Sigmoid colon (tissue), 4 donors: ENCODE results near the gene THBS2.

Experiments used
- CTCF ChIP-seq, 4 experiments: fragments of 450-650 bp in 3 of 4; fragments of 200-600 bp in 1 of 4; IDR thresholded peaks; one replicate each; pipeline ENCODE4 v1.5.1; 2016 to 2019; ENCODE audit warnings: antibody characterized with exemption in 4 of 4, mild to moderate bottlenecking in 3 of 4, moderate library complexity in 2 of 4
- EP300 ChIP-seq, 4 donors: sonication (generic); formaldehyde crosslinking; IDR thresholded peaks; one replicate each; pipeline ENCODE4 v1.6.1; 2017; ENCODE audit warnings: antibody characterized with exemption in 4 of 4
- POLR2A ChIP-seq, 2 donors: fragments of 450-650 bp; IDR thresholded peaks; one replicate each; pipeline ENCODE4 v1.6.1; 2016; ENCODE audit warnings: antibody characterized with exemption in 2 of 2, mild to moderate bottlenecking in 2 of 2, moderate library complexity in 2 of 2

DNA sequence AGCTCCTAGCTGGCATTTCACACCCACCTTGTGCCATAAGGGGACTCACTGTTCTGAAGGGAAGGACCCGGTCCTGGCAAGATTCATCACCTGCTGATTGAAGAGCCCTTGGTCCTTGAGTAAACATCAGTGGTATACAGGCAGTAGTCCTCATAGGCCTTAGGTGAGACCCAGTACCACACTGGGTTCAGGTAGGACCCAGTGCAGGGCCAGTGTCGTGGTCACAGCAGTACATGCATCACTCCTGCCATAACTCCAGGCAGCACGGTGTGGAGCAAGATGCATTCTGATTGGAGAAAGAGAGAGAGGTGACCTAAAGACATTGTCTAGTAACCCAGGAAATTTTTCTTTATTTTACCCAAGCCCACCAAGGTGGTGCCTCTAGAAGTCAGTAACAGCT, 49.1 kb upstream of the THBS2 start:
- no peak for TF ChIP-seq POLR2A (IDR thresholded peaks at IDR 0.05)
- no peak for TF ChIP-seq CTCF (IDR thresholded peaks at IDR 0.05)
- no peak for TF ChIP-seq EP300 (IDR thresholded peaks at IDR 0.05)
